Measurements from ENCODE around the gene TRUB1.

Gene TRUB1

DNA sequence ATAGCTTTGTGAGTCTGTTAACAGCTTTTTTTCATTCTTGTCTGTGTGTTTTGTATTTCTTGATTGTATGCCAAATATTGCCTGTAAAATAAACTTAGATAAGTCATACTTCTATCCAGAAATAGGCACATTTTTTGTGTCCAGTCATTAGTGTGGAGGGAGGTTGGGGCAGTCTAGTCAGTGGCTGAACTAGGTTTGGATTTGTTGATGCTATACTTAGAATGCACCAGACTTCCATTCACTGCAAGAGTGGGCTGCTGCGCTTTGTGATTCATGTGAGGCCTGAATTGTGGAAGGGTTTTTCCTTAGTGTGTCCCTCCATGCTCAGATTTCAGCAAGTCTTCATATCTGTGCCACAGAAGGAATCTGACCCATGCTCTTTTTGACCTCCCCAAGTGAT is 50.0 kb downstream of the TRUB1 start:
- DNase-seq, result no peak

DNA sequence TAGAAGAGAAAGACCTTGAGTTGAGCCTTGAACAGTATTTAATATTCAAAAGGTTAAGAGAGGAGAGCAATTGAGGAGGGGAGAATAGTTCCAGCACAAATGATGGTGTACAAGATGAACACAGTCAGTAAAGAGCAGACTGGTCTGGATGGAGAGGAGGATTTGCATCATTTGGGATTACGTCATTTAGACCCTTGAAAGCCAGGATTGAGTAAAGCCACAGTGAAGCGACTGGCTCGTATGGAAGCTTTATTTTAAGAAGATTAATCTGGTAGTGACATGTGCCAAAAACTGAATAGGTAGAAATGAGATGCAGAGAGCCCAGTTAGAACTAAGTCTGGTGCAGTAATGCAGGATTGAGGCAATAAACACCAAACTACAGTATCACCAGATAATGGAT is 52.6 kb downstream of the TRUB1 start:
- DNase-seq, result no peak

DNA sequence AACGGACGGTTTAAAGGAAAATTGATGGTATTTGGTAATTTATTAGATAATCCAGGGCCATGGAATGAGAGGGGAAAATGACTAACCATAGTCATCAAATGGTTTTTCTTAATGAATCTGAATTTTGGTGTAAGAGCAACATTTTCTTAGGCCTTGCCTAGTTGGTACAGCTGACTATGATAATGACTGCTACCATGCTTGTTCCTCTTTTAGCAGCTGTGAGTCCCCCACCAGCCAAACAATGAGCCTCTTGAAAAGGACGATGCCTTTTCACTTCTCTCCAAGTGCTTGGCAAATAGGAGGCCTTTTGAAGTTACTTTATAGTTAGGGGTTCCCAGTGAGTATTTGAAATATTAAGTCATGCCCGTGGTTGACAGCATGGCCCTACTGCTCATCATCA is 53.0 kb downstream of the TRUB1 start:
- DNase-seq, result no peak

DNA sequence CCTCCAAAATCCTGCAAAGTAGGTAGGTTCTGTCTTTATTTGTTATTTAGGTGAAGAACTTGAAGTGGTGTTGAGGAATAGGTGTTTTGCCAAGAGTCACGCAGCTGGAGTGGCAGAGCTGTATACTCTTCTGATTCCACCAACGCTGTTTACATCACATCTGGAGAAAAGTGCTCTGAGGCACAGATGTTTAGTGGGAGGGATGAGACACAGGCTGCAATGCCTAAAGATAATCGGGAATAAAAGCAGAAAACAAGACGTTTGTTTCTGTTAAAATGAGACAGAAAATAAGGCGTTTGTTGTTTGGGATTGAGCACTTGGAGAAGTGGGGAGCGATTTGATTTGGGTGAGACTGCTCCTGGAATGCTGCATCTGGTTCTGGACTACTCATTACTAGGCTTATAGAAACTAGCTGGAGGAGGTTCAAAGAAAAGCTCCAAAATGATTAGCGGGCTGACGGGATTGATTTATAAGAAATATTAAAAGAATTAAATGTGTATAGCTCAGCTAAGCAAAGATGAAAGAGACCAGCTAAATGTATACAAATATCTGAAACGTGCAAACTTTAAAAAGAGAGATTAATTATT is 54.3 kb downstream of the TRUB1 start:
- no peak for DNase-seq

DNA sequence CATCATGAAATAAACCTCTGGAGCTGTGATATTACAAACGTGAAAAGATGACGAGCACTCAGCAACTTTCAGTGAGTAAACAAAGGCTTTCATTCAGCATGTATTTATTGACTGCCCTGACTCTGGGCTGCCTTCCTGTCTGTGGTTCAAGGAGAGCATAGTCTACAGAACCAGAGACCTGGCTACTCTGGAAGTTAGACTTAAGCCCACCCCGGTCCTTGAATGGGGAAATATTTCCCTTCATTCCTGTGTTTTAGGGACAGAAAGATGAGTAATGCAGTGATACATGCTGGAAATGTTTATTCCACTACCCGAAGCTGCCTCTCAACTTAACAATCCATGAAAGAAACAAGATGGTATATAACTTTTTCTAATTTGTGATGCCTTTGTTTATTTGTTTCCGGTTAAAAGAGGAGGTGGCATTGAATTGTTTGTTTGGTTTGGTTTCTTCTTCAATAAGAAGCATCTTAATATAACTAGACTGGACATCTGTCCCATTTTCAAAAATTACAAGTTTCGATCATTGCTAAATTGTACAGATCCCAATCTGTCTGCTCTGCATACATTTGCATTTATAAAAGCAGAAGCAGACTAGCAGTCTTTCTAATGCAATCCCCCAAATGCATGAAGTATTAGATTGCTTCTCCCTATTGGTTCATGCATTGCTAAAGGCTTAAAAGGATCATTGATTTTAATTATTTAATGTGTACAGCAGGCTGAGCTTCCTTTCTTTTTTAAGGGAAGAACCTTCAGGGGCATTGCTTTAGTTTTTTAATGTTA is 57.7 kb downstream of the TRUB1 start:
- DNase-seq, result no peak

DNA sequence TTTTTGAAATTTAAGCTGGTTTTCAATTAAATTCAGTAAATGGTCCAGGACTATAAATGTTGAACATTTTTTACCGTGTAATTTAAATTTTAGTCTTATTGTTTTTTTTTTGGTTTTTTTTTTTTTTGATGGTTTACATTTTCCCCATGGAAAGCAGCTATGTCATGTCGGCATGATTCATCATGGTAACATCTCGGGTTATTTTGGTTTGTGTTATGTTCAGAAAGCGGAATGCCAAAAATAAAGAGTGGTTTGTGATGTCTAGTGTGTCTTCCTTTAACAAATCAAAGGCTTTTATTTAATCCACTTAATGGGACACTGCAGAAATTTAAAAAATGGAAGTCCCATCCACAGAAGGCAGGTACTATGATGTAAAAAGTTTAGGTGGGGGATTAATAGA is 58.5 kb downstream of the TRUB1 start:
- no peak for DNase-seq

DNA sequence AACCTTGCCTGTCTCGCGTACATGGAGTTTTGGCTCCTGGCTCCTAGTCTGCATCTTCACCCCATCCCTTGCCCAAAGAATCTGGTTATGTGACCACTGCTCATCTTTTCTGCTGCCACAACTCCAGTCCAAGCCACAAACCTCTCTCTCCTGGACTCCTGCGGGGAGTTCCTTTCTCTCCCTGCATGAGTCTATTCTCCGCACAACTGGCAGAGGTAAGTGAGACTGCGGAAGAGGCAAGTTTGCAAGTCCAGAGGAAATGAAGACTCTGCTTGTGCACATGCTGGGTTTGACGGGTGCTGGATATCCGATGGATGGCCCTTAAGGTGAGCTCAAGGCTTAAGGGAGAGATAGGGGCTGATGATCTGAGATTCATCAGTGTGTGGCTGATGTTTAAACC is 61.0 kb downstream of the TRUB1 start:
- no peak for DNase-seq

DNA sequence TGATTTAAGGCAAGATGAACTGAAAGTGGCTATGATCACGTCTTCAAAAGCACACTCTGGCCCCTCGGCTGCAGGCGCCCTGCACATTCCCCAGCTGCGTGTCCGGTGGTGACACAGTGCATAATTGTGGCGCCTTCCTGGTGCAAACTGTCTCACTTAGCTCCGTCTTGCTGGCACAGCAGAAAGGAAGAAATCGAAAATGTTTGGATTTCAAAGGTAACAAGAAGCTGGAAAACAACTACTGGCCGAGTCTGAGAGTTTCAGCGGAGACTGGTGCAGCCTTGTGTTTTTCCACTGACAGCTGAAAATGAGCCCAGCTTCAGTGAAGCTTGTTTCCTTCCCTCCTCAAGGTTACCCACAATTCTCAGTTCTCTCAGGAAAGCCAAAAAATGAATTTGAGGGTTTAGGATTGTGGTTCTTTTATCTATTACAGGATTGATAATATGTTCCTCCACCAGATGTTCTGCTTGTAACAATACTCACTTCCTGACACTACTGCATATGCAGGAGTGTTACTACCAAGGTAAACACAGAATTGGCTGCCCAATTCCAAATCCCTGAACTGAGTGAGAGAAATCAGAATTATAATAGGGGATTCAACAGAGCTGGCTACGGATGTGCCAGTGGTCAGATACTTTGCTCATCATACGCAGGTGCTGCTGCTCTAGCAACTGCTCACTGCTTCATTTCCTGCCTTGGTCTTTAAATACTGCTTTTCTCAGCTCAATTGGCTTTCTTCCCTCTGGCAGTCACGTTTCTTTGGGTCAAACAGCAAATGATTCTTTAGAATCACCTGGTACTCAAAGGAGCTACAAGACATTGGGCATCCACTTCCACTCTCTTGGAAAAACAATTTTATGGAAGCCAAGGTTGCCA is 63.7 kb downstream of the TRUB1 start:
- DNase-seq, result no peak

DNA sequence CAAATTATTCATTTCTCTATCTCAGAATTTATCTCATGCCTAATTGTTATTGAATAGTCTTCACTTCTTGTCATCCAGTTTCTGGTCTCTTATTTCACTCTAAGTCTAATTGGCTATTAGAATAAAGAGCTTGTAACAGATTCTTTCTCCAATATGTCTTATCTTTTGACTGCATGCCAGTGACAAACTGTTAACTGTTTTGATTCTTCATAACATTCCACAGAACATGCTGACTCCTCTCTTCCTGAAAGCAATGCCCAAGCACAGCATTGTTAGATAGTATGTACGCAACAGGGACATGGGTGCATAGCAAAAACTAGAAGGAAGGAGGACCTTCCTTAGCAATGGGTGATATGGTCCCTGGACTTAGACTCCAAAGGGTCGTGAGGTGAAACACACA is 65.4 kb downstream of the TRUB1 start:
- no peak for DNase-seq

DNA sequence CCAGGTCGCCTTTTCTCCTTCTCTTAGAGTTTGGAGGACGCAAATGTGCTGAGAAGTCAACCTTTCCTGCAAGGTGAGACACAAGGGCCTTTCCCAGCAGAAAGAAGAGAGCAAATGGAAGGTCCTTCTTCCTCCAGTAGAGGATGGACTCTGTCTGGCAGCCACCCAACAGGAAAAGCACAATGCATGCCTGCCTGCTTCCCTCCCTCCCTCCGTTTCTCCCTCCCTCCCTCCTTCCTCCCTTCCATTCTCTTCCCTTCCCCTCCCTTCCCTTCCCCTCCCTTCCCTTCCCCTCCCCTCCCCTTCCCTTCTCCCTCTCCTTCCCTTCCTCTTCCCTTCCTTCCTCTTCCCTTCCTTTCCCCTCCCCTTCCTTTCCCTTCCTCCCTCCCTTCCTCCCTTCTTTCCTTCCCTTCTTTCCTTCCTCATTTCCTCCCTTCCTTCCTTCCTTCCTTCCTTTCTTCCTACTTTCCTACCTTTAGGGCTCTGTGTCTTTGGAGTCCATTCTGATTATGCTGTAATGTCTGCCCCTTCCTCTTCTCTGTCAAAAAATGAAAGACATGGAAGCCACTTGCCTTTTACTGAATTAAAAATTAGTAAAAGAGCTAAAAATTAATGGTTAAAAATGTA is 66.4 kb downstream of the TRUB1 start:
- no peak for DNase-seq

DNA sequence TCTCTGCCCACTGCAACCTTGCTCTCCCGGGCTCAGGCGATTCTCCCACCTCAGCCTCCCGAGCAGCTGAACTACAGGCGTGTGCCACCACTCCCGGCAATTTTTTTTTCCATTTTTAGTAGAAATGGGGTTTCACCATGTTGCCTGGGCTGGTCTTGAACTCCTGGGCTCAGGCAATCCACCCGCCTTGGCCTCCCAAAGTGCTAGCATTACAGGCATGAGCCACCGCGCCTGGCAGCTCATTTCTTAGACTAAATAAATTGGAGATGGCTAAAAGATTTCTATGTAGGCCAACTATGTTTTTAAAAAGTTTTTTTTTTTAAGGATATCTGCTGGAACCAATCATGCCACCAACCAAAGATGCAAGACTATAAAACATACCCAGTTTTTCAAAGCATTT is 67.8 kb downstream of the TRUB1 start:
- DNase-seq, result no peak

DNA sequence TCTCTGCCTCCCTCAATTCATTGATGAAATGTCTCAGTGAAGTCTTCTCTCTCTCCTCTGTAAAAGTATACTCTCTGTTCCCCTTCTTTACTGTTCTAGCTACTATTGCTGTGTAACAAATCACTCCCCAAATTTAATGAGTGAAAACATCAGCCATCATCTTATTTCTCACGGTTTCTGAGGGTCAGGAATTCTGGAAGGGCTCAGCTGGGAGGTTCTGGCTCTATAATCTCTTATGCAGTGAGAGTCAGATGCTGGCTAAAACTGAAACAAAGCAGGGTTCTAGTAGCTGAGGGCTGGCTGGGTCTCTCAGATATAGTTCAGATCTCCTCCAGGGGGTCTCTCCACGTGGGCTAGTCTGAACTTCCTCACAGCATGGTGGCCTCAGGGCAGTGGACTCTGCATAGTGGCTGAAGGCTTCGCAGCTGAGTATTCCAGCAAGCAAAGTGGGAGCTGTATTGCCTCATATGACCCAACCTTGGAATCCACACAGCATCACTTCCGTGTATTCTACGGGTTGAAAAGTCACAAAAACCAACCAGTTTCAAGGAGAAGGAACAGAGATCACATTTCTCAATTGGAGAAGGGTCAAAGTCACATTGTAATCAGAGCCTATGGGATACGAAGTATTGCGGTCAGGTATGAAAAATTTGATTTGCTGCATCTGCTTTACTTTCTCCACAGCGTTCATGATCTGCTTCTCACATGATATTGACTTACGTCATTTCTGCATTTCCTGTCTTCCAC is 80.4 kb downstream of the TRUB1 start:
- DNase-seq, result no peak

DNA sequence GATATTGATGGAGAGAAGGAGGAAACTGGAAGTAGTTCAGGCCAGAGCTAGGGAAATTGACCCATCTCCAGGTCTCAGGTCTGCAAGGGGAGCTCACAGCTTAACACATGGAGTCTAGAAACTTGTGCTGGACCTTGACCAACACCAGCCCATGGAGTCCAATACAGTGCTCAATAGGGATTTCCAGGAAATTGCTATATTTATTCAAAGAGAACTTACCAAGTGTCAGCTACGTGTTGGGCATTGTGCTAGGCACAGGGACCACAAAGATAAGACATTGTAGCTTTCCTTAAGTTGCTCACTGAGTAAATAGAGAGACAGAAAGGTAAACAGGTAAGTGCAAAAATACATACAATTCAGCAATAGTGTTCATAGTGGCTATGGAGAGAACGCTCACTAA is 82.5 kb downstream of the TRUB1 start:
- no peak for DNase-seq

DNA sequence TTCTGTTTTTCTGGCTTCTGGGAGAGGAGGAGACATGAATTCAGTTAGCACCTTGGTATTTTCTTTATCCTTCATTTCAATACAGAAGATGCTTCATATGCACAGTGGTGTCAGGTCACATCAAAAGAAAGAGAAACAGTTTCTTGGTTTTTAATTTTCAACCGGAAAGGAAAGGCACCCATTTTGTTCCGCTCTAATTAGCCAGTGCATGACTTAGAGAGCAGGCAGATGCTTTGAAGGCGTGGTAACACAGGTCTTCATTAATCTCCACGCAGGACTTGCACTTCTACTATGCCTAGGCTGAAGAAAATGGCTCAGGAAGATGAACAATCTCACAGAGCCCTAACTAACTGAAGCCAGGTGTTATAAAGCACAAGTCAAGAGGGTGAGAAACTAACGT is 84.7 kb downstream of the TRUB1 start:
- DNase-seq, result no peak

DNA sequence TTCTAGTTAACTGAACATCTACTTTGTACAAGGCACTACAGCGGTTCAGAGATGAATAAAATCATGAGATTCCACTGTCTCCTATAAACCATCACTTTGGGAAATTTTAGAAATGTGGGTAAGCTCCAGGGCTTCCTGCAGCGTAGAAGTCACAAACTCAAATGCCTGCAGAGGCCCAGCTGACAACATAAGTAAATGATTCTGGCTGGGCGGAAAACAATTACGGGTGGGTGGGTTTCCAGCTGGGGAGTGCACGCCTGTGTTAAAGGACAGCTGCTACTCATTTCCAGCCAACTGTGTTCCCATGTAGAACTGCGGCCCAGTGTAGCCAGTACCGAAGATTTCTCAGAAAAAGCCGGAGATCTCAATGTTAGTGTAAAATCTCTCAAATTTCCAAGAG is 85.7 kb downstream of the TRUB1 start:
- no peak for DNase-seq

DNA sequence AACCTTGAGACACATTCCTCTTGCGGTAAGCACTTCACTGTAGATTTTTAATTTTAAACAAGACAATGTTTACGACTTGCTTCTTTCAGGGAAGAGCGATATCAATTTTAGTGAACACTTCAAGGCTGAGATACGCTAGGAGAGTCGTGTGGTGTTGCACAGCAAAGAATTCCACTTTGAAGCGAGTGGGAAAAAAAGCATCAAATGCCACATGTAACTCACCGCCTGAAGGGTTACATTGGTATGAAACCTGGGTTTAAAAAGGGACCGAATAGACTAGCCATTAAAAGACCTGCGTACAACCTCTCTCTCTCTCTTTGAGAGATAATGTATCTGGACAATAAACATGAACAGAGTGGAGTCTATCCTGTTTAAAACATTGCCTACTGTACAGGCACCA is 86.4 kb downstream of the TRUB1 start:
- DNase-seq, result no peak

DNA sequence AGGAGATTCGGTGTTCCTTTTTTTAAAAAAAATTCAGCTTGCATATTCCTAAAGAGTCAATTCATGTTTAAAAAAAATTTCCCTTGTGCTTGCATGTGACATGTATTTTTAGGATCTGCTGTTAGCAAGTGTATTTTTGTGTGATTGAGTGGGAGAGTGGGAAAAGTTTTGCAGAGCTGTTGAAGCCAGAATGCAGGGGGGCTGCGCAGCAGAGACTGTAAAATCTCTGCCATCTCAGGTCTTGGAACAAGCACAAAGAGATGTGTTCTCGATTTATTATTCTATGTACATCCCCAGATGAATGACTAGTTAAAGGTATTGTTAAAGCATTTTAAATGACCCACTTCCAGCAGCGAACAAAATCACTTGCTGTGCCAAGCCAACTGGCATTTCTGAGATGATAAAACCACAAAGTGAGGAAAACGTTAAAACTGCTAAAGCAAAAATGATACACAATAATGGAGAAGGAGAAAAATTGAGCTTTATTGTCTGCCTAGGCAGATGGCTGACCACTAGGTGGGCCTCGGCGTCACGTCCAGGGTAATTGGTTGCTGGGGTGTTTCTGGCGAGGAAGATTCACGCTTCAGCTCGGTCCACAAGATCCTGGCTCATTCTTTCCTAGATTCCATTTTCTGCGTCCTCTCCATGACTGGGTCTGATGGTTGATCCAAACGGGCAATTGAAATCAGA is 88.2 kb downstream of the TRUB1 start:
- no peak for DNase-seq

DNA sequence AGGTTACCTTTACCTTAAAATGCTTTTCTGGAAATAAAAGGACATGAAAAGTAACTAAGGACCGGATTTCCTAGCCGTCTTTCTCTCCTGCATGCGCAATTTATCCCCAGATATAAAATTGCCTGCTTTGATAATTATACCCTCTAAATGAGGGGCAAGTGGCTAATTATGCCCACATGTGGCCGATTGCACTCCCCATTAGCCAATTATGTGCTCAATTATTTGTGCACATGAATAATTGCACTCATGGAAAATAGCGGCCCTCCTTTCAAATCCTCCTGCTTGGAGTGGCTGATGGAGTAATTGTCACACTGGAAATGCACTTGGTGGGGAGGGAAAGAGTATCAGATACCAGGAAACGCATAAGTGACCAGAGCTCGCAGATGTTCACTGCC is 88.7 kb downstream of the TRUB1 start:
- no peak for DNase-seq
